Skeletal muscle satellite cell (primary cell): ENCODE results near the gene ANKRD13A.
"Not testable (repeated sequence)": the region's sequence is repeated elsewhere in the genome, so short reads cannot be mapped to it uniquely, and the experiment has no call there.

ENCODE experiments used
- H3K27me3 ChIP-seq: 2 replicates; pipeline ENCODE4 v1.7.0; 2013; ENCODE audit warnings: low read length; ENCODE audit not compliant: control insufficient read depth, insufficient read depth
- H3K36me3 ChIP-seq: 2 replicates; pipeline ENCODE4 v1.7.0; 2013; ENCODE audit warnings: mild to moderate bottlenecking, control low read depth, low read length; ENCODE audit not compliant: insufficient read depth
- H3K4me1 ChIP-seq: 2 replicates; pipeline ENCODE4 v1.7.0; 2013; ENCODE audit warnings: low read length; ENCODE audit not compliant: control insufficient read depth, insufficient read depth
- H3K4me2 ChIP-seq: 2 replicates; pipeline ENCODE4 v1.7.0; 2013; ENCODE audit warnings: mild to moderate bottlenecking, low read length
- H3K4me3 ChIP-seq: 2 replicates; pipeline ENCODE4 v1.7.0; 2013; ENCODE audit warnings: low read length
- H3K9ac ChIP-seq: 2 replicates; pipeline ENCODE4 v1.7.0; 2013; ENCODE audit warnings: mild to moderate bottlenecking, low read depth, low read length, moderate library complexity
- H3K9me3 ChIP-seq: replicated peaks from 2 replicates; pipeline ENCODE4 v1.7.0; 2013; ENCODE audit warnings: mild to moderate bottlenecking, control low read depth, low read length

Gene ANKRD13A

GRCh38 chr12:110037315-110037714, 38.1 kb downstream of the ANKRD13A start:
- H3K4me1 ChIP-seq = peaks cover 20% of the 10 kb centered on the region
- peaks cover 65% of the 10 kb centered on the region for H3K36me3 ChIP-seq
- no peak overlapping the region for H3K9ac ChIP-seq
- no peaks in the 10 kb centered on the region for H3K27me3 ChIP-seq
- H3K9me3 ChIP-seq = no peaks in the 10 kb centered on the region
- no peak overlapping the region for H3K4me2 ChIP-seq
- H3K4me3 ChIP-seq = no peak overlapping the region

GRCh38 chr12:110038741-110039084, 39.5 kb downstream of the ANKRD13A start:
- H3K36me3 ChIP-seq = peaks cover 59% of the 10 kb centered on the region
- H3K9ac ChIP-seq = peak overlapping the region; percentile 73

GRCh38 chr12:110039085-110039807, 40.0 kb downstream of the ANKRD13A start:
- H3K9ac ChIP-seq = peak overlapping the region; percentile 65
- H3K4me1 ChIP-seq = peaks cover 23% of the 10 kb centered on the region
- H3K4me2 ChIP-seq = peak overlapping the region; percentile 67
- H3K27me3 ChIP-seq = no peaks in the 10 kb centered on the region
- H3K9me3 ChIP-seq = no peaks in the 10 kb centered on the region
- peaks cover 54% of the 10 kb centered on the region for H3K36me3 ChIP-seq
- no peak overlapping the region for H3K4me3 ChIP-seq

More at GRCh38 chr12:110038741-110039084, 39.5 kb downstream of the ANKRD13A start:
- Histone ChIP-seq H3K4me2 (peak overlapping the region; percentile 67), H3K4me3 (no peak overlapping the region), H3K4me1 (peaks cover 23% of the 10 kb centered on the region), H3K27me3 (no peaks in the 10 kb centered on the region), H3K9me3 (no peaks in the 10 kb centered on the region)

- Histone ChIP-seq H3K4me3 (no peak overlapping the region), H3K9me3 (no peaks in the 10 kb centered on the region), H3K36me3 (peaks cover 31% of the 10 kb centered on the region), H3K4me2 (no peak overlapping the region), H3K9ac (no peak overlapping the region), H3K27me3 (no peaks in the 10 kb centered on the region), H3K4me1 (peaks cover 27% of the 10 kb centered on the region)
Observed at GRCh38 chr12:110042264-110042663, 43.0 kb downstream of the ANKRD13A start.

- peaks cover 10% of the 10 kb centered on the region for H3K36me3 ChIP-seq
- no peak overlapping the region for H3K4me3 ChIP-seq
- peak overlapping the region; percentile 84 for H3K4me2 ChIP-seq
- H3K9me3 ChIP-seq = no peaks in the 10 kb centered on the region
- no peaks in the 10 kb centered on the region for H3K27me3 ChIP-seq
- H3K4me1 ChIP-seq = peaks cover 17% of the 10 kb centered on the region
- no peak overlapping the region for H3K9ac ChIP-seq
Observed at GRCh38 chr12:110046451-110047187, 47.4 kb downstream of the ANKRD13A start.

- Histone ChIP-seq H3K4me2 (peak overlapping the region; percentile 84), H3K9ac (peak overlapping the region; percentile 85), H3K4me1 (peaks cover 17% of the 10 kb centered on the region)
Observed at GRCh38 chr12:110047297-110047940, 48.2 kb downstream of the ANKRD13A start.

GRCh38 chr12:110048242-110049027, 49.2 kb downstream of the ANKRD13A start, which contains the start of gene C12orf76:
Gene C12orf76 (minus strand): TSS chr12:110048522. CDS start chr12:110048495, 27 bp downstream.
- H3K27me3 ChIP-seq = no peaks in the 10 kb centered on the region
- peak within 1 kb of the TSS; percentile 92 for H3K4me3 ChIP-seq
- peak within 1 kb of the TSS; percentile 85 for H3K9ac ChIP-seq
- no peaks in the 10 kb centered on the region for H3K9me3 ChIP-seq
- H3K36me3 ChIP-seq = no peaks in the 10 kb centered on the region
- peak within 1 kb of the TSS; percentile 84 for H3K4me2 ChIP-seq
- H3K4me1 ChIP-seq = peaks cover 14% of the 10 kb centered on the region

More at GRCh38 chr12:110047297-110047940, 48.2 kb downstream of the ANKRD13A start:
- H3K27me3 ChIP-seq = no peaks in the 10 kb centered on the region
- H3K36me3 ChIP-seq = peaks cover 2% of the 10 kb centered on the region
- H3K9me3 ChIP-seq = no peaks in the 10 kb centered on the region
- peak overlapping the region; percentile 92 for H3K4me3 ChIP-seq

- peak overlapping the region; percentile 92 for H3K4me3 ChIP-seq
- H3K4me2 ChIP-seq = peak overlapping the region; percentile 84
- not testable (repeated sequence) for H3K36me3 ChIP-seq, H3K9me3 ChIP-seq, H3K27me3 ChIP-seq
- H3K9ac ChIP-seq = peak overlapping the region; percentile 85
- H3K4me1 ChIP-seq = peaks cover 14% of the 10 kb centered on the region
Observed at GRCh38 chr12:110049034-110049433, 49.8 kb downstream of the ANKRD13A start.

- not testable (repeated sequence) for H3K9me3 ChIP-seq, H3K4me3 ChIP-seq, H3K4me2 ChIP-seq, H3K27me3 ChIP-seq, H3K36me3 ChIP-seq, H3K9ac ChIP-seq
- peaks cover 14% of the 10 kb centered on the region for H3K4me1 ChIP-seq
Observed at GRCh38 chr12:110049666-110050065, 50.4 kb downstream of the ANKRD13A start.

GRCh38 chr12:110050927-110051326, 51.7 kb downstream of the ANKRD13A start:
- H3K9ac ChIP-seq = no peak overlapping the region
- no peaks in the 10 kb centered on the region for H3K36me3 ChIP-seq
- peaks cover 26% of the 10 kb centered on the region for H3K4me1 ChIP-seq
- H3K4me3 ChIP-seq = no peak overlapping the region
- no peak overlapping the region for H3K4me2 ChIP-seq
- no peaks in the 10 kb centered on the region for H3K27me3 ChIP-seq
- H3K9me3 ChIP-seq = no peaks in the 10 kb centered on the region
